Esophagus squamous epithelium (tissue), 4 donors: ENCODE measurements around the gene DDX20.

Experiments
- POLR2A ChIP-seq, 4 donors: fragments of 450-650 bp; IDR thresholded peaks; one replicate each; pipeline ENCODE4 v1.6.1; 2017; ENCODE audit warnings: antibody characterized with exemption in 4 of 4, mild to moderate bottlenecking in 4 of 4, moderate library complexity in 3 of 4
- TF ChIP-seq, protein P1 (sequence below), 6 experiments: fragments of 450-650 bp in 4 of 6; fragments of 200-600 bp in 2 of 6; sonication (generic) in 2 of 6; IDR thresholded peaks; one replicate each; pipeline ENCODE4 v1.5.1; 2016 to 2019; ENCODE audit warnings: antibody characterized with exemption in 6 of 6, mild to moderate bottlenecking in 4 of 6, moderate library complexity in 4 of 6

DNA sequence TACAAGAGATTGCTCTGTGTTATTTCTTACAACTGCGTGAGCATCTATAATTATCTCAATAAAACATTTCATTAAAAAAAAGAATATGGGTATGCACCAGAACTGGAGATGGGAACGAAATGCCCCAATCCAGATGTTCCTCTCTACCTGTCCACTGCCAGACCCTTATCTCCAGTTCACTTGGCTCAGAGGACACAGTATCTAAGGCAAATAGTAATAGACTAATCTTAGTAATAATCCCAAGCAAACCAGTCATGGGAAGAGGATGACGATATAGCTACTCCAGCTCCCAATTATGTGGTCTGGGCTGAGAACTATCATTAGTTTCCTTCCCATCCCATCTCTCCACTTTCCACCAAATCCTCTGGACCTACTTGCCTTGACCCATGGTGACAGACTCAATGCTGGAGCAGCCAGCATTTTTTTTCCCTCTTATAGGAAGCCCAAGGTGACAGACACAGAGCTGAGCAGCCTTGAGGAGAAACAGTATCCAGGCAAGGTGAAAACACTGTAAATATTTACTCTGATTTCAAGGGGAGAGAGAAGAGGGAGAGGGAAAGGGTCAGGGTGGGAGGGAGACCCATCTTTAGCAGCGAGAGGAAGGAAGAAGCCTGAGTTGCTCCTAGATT lies 28.7 kb downstream of the DDX20 start:
- TF ChIP-seq, protein P1, sequence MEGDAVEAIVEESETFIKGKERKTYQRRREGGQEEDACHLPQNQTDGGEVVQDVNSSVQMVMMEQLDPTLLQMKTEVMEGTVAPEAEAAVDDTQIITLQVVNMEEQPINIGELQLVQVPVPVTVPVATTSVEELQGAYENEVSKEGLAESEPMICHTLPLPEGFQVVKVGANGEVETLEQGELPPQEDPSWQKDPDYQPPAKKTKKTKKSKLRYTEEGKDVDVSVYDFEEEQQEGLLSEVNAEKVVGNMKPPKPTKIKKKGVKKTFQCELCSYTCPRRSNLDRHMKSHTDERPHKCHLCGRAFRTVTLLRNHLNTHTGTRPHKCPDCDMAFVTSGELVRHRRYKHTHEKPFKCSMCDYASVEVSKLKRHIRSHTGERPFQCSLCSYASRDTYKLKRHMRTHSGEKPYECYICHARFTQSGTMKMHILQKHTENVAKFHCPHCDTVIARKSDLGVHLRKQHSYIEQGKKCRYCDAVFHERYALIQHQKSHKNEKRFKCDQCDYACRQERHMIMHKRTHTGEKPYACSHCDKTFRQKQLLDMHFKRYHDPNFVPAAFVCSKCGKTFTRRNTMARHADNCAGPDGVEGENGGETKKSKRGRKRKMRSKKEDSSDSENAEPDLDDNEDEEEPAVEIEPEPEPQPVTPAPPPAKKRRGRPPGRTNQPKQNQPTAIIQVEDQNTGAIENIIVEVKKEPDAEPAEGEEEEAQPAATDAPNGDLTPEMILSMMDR (IDR thresholded peaks at IDR 0.05), result no peak
- TF ChIP-seq POLR2A (IDR thresholded peaks at IDR 0.05), result no peak
